ENCODE results near the gene RAB4A. TPM values are rescaled to one million over a fixed set of nuclear protein-coding genes. Genes with fewer than 3 reads are reported as not detected.
A peak's percentile ranks its signal among the peaks of the same experiment; 100 is the strongest.

RAB4A gene
- 20.0 and 27.9 TPM in 2 replicates for total RNA-seq (2014; rRNA removed; shearing (Covaris generic))
- total RNA-seq (2022), result 17.5 and 22.8 TPM in 2 replicates
- percentile 61 among the genes with signal in this experiment for Bru-seq, nascent RNA
- BruChase-seq, experiment 1, labeled RNA remaining after a 6-hour chase, result percentile 64 among the genes with signal in this experiment
- percentile 62 among the genes with signal in this experiment for BruChase-seq, experiment 2, labeled RNA remaining after a 2-hour chase
- long read RNA-seq, transcript RAB4A-201 (8 exons, 2,966 nt), result major isoform, 18 of 25 reads
- long read RNA-seq, partial matches to known transcripts, result 1 of 25 reads
- long read RNA-seq, other reads (novel, unspliced or antisense), result 3 of 25 reads

GRCh38 chr1:229270547-229271447, at the start of gene RAB4A:
RAB4A (plus strand) TSS chr1:229271111; CDS start chr1:229271340, 229 bp downstream.
- TF ChIP-seq EZH2phosphoT487 (IDR thresholded peaks at IDR 0.05; ENCODE audit: borderline replicate concordance, low read depth, low read length) (no peak), CTCF (conservative IDR thresholded peaks at IDR 0.05; ENCODE audit: low read length) (no peak)
- H3K4me2 ChIP-seq (ENCODE audit: low read length), result peak within 1 kb of the TSS; percentile 73
- no peaks in the 10 kb centered on the region for H3K36me3 ChIP-seq (ENCODE audit: insufficient read depth, low read length)
- ChIA-PET CTCF (ENCODE audit: unreplicated experiment) (no interaction called here), POLR2A (interaction anchor here (0.6 to 1.0 kb wide), 2 partner anchors 71 to 288 kb away, joined by 3 read pairs; partner anchors contain the start of gene ABCB10)
- no TSS peak for BruUV-seq (replicated peaks)
- peak within 1 kb of the TSS; percentile 73 for H3K4me3 ChIP-seq (ENCODE audit: low read depth, low read length, poor library complexity, severe bottlenecking)
- no peak within 1 kb of the TSS for H3K27ac ChIP-seq (ENCODE audit: low read depth, low read length, poor library complexity, severe bottlenecking)
- no peaks in the 10 kb centered on the region for H3K9me2 ChIP-seq (ENCODE audit: insufficient read depth, low read length)
- H3K4me1 ChIP-seq (ENCODE audit: insufficient read depth, low read length, poor library complexity, severe bottlenecking), result peaks cover 15% of the 10 kb centered on the region
- peak within 1 kb of the TSS; percentile 91 for H2AFZ ChIP-seq (ENCODE audit: low read length)
- intact Hi-C loops (cut with micrococcal nuclease; ENCODE audit: unreplicated experiment), result loop anchor here (2.0 kb wide), 1 partner anchor 72 kb away; the partner anchor contains the start of gene CCSAP
- no peaks in the 10 kb centered on the region for H3K9me3 ChIP-seq (ENCODE audit: low read length)
- DNase-seq (ENCODE audit: low spot score), result peak; percentile 77
- H3K79me2 ChIP-seq (ENCODE audit: insufficient read depth, low read depth, low read length), result peaks cover 20% of the 10 kb centered on the region; the same call in 1 of the 2 replicates
- peaks cover 14% of the 10 kb centered on the region for H4K20me1 ChIP-seq (ENCODE audit: insufficient read depth, low read length)

GRCh38 chr1:229222081-229222480, 48.8 kb upstream of the RAB4A start:
- Histone ChIP-seq H3K9me3 (ENCODE audit: low read length) (no peaks in the 10 kb centered on the region), H3K9me2 (ENCODE audit: insufficient read depth, low read length) (no peaks in the 10 kb centered on the region), H2AFZ (ENCODE audit: low read length) (no peak overlapping the region), H3K79me2 (ENCODE audit: insufficient read depth, low read depth, low read length) (no peaks in the 10 kb centered on the region), H3K27ac (ENCODE audit: low read depth, low read length, poor library complexity, severe bottlenecking) (no peak overlapping the region), H4K20me1 (ENCODE audit: insufficient read depth, low read length) (no peaks in the 10 kb centered on the region), H3K4me1 (ENCODE audit: insufficient read depth, low read length, poor library complexity, severe bottlenecking) (no peaks in the 10 kb centered on the region), H3K4me3 (ENCODE audit: low read depth, low read length, poor library complexity, severe bottlenecking) (no peak overlapping the region), H3K36me3 (ENCODE audit: insufficient read depth, low read length) (no peaks in the 10 kb centered on the region), H3K4me2 (ENCODE audit: low read length) (no peak overlapping the region)
- no peak for TF ChIP-seq EZH2phosphoT487 (IDR thresholded peaks at IDR 0.05; ENCODE audit: borderline replicate concordance, low read depth, low read length)
- TF ChIP-seq CTCF (conservative IDR thresholded peaks at IDR 0.05; ENCODE audit: low read length), result no peak
- POLR2A ChIA-PET, result interaction anchor here (0.6 kb wide), 1 partner anchor 60 kb away, joined by 3 read pairs; no protein-coding TSS in a partner anchor
- intact Hi-C loops (cut with micrococcal nuclease; ENCODE audit: unreplicated experiment), result loop anchor here (10.0 kb wide), 1 partner anchor 527 kb away; no protein-coding TSS in a partner anchor
- BruUV-seq (replicated peaks), result no TSS peak
- DNase-seq (ENCODE audit: low spot score), result no peak
- CTCF ChIA-PET (ENCODE audit: unreplicated experiment), result no interaction called here

All from OCI-LY7 (cell line).